Activated CD8-positive, alpha-beta memory T cell treated with anti-CD3 and anti-CD28 coated beads for 36 hours (primary cell): ENCODE results near the gene ADGRF1. TPM values are rescaled to one million over a fixed set of nuclear protein-coding genes. Genes with fewer than 3 reads are reported as not detected.
"Not testable (repeated sequence)": the region's sequence is repeated elsewhere in the genome, so short reads cannot be mapped to it uniquely, and the experiment has no call there.

Experiments used
- CTCF ChIA-PET: fragments of 350-600 bp; sonication (Branson Sonifier 250); formaldehyde crosslinking; loops from one replicate; lab custom pipeline; 2021; ENCODE audit warnings: antibody characterized with exemption; lab: Charles Lee
- POLR2A ChIA-PET: fragments of 350-600 bp; sonication (Branson Sonifier 250); formaldehyde crosslinking; loops from one replicate; lab custom pipeline; 2021; ENCODE audit warnings: antibody characterized with exemption; lab: Charles Lee
- total RNA-seq, 2 experiments: library from RNA; stranded (reverse); gene quantifications; one replicate each; pipeline ENCODE4 v1.2.3, GENCODE V29; 2021

Gene ADGRF1
- not detected for total RNA-seq

DNA sequence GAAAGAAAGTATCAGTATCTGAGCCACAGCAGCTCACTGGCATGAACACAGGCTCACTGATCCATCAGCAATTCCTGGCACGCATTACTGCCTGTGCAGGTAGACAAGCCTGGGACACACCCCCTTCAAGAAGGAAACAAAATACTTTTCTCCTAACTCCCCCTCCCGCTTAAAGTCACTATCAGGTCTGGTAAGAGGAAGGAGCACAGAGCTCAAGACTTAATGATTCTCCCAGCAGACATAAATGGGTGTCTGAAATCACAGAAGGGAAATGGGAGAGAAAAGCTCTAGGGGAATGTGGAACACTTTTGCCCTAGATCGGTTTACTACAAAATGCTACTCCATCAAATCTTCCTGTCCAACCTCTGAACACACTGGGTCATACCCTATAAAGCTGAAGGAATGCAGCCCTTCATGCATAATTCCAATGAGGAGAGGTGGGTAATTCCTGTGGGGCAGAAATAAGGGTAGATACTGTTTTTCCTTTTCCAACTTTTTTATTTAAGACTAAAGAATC is at the start of gene ADGRF1:
Gene ADGRF1, minus strand, starts transcription at position 58 of the 517 bp plus-strand sequence. CDS start 13,271 bp downstream, outside the sequence.
- POLR2A ChIA-PET = no interaction called here
- CTCF ChIA-PET = no interaction called here

GRCh38 chr6:47090881-47091280 is 48.7 kb upstream of the ADGRF1 start:
- POLR2A ChIA-PET = no interaction called here
- CTCF ChIA-PET = no interaction called here

GRCh38 chr6:47089473-47089872 is 47.3 kb upstream of the ADGRF1 start:
- CTCF ChIA-PET, POLR2A ChIA-PET: not testable (repeated sequence)

GRCh38 chr6:47086051-47086770 is 44.1 kb upstream of the ADGRF1 start:
- ChIA-PET CTCF (no interaction called here), POLR2A (no interaction called here)

DNA sequence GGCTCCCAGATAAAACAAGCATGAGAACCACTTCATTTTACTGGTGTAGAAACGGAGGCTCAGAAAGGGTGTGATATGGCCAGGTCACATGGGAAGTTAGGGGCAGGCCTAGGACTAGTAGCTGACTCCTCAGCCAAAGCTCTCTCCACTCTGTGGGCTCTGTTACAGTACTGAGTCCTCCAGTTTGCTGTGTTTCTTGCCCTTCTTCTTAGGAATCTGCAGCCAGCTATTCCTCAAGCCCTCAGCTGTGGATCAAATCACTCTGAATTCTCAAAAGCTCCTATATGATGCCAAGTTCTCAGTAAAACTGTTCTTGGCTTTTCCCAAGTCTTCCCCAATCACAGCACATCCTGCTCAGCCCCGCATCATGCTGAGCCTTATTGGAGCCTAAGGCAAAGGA is 42.5 kb upstream of the ADGRF1 start:
- CTCF ChIA-PET = no interaction called here
- POLR2A ChIA-PET = no interaction called here

- POLR2A ChIA-PET = no interaction called here
- CTCF ChIA-PET = no interaction called here
Measured at GRCh38 chr6:47083586-47084047, 41.5 kb upstream of the ADGRF1 start.

GRCh38 chr6:47080083-47080596 is 38.0 kb upstream of the ADGRF1 start:
- ChIA-PET CTCF (no interaction called here), POLR2A (no interaction called here)

DNA sequence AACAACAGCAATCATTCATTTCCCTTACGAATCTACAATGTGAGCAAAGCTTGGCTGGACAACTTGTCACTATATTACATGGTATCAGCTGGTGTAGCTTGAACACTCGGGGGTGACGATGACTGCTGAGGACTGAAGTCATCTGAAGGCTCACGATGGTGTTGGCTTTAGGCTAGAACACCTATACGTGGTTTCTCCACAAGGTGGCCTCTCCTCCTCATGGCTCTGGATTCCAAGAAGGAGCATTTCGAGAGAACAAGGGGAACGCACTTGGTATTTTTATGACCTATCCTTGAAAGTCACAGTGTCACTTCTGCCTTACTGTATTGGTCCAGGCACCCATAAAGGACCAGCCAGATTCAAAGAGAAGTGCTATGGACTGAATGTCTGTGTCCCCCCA is 37.5 kb upstream of the ADGRF1 start:
- ChIA-PET POLR2A (no interaction called here), CTCF (no interaction called here)

GRCh38 chr6:47078991-47079390 is 36.9 kb upstream of the ADGRF1 start:
- POLR2A ChIA-PET = no interaction called here
- CTCF ChIA-PET = no interaction called here

GRCh38 chr6:47076422-47077344 is 34.6 kb upstream of the ADGRF1 start:
- ChIA-PET POLR2A (no interaction called here), CTCF (no interaction called here)

GRCh38 chr6:47075741-47076421 is 33.7 kb upstream of the ADGRF1 start:
- POLR2A ChIA-PET = interaction anchor here (0.6 kb wide), 1 partner anchor 1976 kb away, joined by 14 read pairs; no protein-coding TSS in a partner anchor

DNA sequence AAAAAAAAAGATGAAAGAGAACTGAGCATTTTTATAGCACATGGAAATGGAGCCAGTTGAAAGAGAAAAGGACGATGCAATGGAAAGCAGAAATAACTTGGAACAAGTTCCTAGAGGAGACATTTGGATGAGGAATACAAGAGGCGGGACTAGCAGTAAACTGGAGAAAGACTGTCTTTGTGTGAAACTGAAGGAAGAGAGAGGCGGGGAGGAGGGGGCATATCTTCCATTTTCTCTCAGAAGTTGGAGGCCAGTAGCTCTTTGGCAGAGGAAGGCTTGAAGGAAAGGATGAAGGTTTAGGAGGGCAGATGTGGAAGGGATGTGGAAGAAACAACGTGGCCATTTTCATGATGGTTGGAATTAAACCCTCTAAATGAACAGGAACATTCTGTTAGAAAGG is 33.0 kb upstream of the ADGRF1 start:
- ChIA-PET POLR2A (interaction anchor here (0.6 kb wide), 1 partner anchor 1975 kb away, joined by 14 read pairs; no protein-coding TSS in a partner anchor), CTCF (no interaction called here)

More at GRCh38 chr6:47075741-47076421, 33.7 kb upstream of the ADGRF1 start:
- CTCF ChIA-PET = no interaction called here

GRCh38 chr6:47073125-47074110 is 31.3 kb upstream of the ADGRF1 start:
- POLR2A ChIA-PET = no interaction called here

GRCh38 chr6:47072667-47073066 is 30.5 kb upstream of the ADGRF1 start:
- ChIA-PET POLR2A (no interaction called here), CTCF (no interaction called here)

More at GRCh38 chr6:47073125-47074110, 31.3 kb upstream of the ADGRF1 start:
- CTCF ChIA-PET = no interaction called here

DNA sequence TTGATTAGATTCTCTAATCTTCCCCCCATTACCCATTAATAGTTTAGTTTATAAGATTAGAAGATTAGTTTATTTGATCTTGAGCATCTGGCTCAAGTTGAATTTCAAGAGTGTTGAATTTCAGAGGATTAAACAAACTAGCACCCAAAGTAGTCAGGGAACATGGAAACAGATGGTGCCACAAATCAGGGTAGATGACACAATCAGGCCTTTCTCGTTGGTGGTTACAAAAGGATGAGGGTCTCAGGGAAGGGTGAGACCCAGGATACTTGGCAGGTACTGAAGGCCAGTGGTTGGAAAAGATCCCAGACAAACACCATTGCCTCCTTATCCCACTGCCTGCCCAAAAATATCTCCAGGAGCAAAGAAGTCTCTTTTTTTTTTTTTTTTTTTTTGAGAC is 29.5 kb upstream of the ADGRF1 start:
- CTCF ChIA-PET = no interaction called here
- POLR2A ChIA-PET = no interaction called here

GRCh38 chr6:47070461-47070860 is 28.3 kb upstream of the ADGRF1 start:
- ChIA-PET POLR2A (no interaction called here), CTCF (no interaction called here)

DNA sequence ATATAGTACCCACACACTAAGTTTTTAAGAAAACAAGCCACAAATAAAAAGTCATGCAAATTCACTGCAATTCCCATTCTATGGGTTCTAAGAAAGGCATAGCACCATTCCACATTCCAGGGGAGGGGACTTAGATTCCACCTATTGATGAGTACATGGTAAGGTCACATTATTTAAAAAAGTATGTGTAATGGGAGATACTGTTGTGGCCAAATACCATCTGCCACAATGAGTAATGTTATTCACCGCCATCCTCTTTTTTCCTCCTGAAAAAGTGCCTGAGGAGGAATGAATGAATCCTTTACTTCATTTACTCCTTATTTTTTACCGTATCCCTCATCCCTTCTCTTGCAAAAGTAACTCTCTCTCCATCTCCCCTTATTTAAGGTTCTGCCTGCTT is 27.0 kb upstream of the ADGRF1 start:
- ChIA-PET POLR2A (no interaction called here), CTCF (no interaction called here)

DNA sequence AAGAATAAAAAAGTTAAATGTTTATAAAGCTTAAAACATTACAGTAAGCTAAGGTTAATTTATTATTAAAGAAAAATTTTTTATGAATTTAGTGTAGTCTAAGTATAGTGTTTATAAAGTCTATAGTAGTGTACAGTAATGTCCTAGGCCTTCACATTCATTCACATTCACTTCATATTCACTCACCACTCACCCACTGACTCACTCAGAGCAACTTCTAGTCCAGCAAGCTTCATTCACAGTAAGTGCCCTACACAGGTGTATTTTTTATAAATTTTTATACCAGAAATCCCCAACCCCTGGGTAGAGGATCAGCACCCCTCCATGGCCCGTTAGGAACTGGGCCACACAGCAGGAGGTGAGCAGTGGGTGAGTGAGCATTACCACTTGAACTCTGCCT is 24.3 kb upstream of the ADGRF1 start:
- CTCF ChIA-PET = no interaction called here
- POLR2A ChIA-PET = no interaction called here
